SK-N-SH (cell line): ENCODE data around the gene TMSB10.

Experiments used
- CTCF ChIP-seq: fragments of 200-600 bp; sonication (generic); IDR thresholded peaks from 2 replicates; pipeline ENCODE4 v1.6.1; 2017; ENCODE audit warnings: antibody characterized with exemption, mild to moderate bottlenecking, moderate library complexity
- EP300 ChIP-seq, 2 experiments: IDR thresholded peaks; 2 replicates each; pipeline versions ENCODE4 v1.4.0 to v1.6.1; 2012; ENCODE audit warnings: borderline replicate concordance in 1 of 2, low read depth in 1 of 2, low read length in 1 of 2
- EZH2phosphoT487 ChIP-seq: fragments of 200-600 bp; sonication (generic); IDR thresholded peaks from 2 replicates; pipeline ENCODE4 v1.6.1; 2017; ENCODE audit warnings: low read depth, mixed run types, mild to moderate bottlenecking, antibody characterized with exemption, moderate library complexity, borderline replicate concordance
- NRF1 ChIP-seq: IDR thresholded peaks from 2 replicates; pipeline ENCODE4 v1.6.1; 2012; ENCODE audit warnings: low read depth, mild to moderate bottlenecking, low read length
- POLR2AphosphoS5 ChIP-seq: IDR thresholded peaks from 2 replicates; pipeline ENCODE4 v1.6.1; 2012; ENCODE audit warnings: low read depth, low read length
- RFX5 ChIP-seq: IDR thresholded peaks from 2 replicates; pipeline ENCODE4 v1.6.1; 2012; ENCODE audit warnings: mild to moderate bottlenecking, improper control_type of control experiment, low read length
- SIN3A ChIP-seq: IDR thresholded peaks from 2 replicates; pipeline ENCODE4 v1.6.1; 2012; ENCODE audit warnings: low read depth, mild to moderate bottlenecking, low read length, moderate library complexity, borderline replicate concordance
- TCF12 ChIP-seq: IDR thresholded peaks from 2 replicates; pipeline ENCODE4 v1.4.0; 2012
- YY1 ChIP-seq: IDR thresholded peaks from 2 replicates; pipeline ENCODE4 v1.4.0; 2012; ENCODE audit warnings: low read depth, mild to moderate bottlenecking
- TF ChIP-seq, protein P1 (sequence below): IDR thresholded peaks from 2 replicates; pipeline ENCODE4 v1.6.1; 2012; ENCODE audit warnings: mild to moderate bottlenecking, low read depth, low read length, moderate library complexity

DNA sequence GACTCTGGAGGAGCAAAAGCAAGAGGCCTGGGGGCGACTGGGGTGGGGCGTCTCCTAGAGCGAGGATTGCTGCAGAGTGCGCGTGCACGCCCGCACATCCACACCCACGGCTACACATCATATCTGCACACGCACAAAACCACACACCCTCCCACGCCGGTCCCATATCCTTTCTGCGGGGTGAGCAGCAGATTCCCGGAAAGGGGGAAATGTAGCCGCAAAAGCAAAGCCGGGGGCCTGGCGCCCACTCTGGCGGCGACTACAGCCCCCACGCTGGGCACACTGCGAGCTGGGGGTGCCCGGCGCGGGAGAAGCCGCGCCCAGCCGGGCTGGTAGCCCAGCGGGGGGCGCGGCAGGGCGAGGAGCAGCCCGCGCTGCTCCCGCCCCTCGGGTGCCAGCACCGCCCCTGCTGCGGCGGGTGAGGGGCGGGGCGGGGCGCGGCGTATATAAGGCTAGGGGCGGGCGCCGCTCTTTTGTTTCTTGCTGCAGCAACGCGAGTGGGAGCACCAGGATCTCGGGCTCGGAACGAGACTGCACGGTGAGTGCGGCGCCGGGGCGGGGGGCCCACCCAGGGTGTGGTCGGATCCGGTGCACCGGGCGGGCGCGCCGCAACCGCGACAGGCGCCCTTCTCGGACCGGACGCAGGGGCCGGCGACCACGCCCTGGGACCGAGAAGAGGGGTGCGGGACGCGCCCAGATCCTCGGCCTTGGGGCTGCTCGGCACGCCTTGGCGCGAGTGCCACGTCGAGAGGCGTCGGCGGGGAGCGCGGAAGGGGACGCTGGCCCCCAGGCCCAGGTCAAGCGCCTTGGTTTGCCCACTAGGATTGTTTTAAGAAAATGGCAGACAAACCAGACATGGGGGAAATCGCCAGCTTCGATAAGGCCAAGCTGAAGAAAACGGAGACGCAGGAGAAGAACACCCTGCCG lies at the start of gene TMSB10:
- 0 out of 2 replicates have a peak, but pooled peaks have one; percentile 25 for TF ChIP-seq CTCF
- no peak for TF ChIP-seq EZH2phosphoT487
- TF ChIP-seq YY1: peak; percentile 44; the same call in 1 of the 2 replicates
- no peak for TF ChIP-seq RFX5
- TF ChIP-seq NRF1: peak; percentile 44
- TF ChIP-seq POLR2AphosphoS5: peak; percentile 99
- TF ChIP-seq TCF12: no peak; the same call in 1 of the 2 replicates
- TF ChIP-seq SIN3A: peak; percentile 95
- TF ChIP-seq EP300 (IDR thresholded peaks at IDR 0.05; ENCODE audit: borderline replicate concordance in 1 of 2, low read depth in 1 of 2, low read length in 1 of 2): peak in 1 of 2 experiments; percentile 27; a peak in 1 of 4 replicates
- TF ChIP-seq, protein P1, sequence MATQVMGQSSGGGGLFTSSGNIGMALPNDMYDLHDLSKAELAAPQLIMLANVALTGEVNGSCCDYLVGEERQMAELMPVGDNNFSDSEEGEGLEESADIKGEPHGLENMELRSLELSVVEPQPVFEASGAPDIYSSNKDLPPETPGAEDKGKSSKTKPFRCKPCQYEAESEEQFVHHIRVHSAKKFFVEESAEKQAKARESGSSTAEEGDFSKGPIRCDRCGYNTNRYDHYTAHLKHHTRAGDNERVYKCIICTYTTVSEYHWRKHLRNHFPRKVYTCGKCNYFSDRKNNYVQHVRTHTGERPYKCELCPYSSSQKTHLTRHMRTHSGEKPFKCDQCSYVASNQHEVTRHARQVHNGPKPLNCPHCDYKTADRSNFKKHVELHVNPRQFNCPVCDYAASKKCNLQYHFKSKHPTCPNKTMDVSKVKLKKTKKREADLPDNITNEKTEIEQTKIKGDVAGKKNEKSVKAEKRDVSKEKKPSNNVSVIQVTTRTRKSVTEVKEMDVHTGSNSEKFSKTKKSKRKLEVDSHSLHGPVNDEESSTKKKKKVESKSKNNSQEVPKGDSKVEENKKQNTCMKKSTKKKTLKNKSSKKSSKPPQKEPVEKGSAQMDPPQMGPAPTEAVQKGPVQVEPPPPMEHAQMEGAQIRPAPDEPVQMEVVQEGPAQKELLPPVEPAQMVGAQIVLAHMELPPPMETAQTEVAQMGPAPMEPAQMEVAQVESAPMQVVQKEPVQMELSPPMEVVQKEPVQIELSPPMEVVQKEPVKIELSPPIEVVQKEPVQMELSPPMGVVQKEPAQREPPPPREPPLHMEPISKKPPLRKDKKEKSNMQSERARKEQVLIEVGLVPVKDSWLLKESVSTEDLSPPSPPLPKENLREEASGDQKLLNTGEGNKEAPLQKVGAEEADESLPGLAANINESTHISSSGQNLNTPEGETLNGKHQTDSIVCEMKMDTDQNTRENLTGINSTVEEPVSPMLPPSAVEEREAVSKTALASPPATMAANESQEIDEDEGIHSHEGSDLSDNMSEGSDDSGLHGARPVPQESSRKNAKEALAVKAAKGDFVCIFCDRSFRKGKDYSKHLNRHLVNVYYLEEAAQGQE: peak; percentile 68; the same call in 1 of the 2 replicates
